NCI-H1092 (cell line): ENCODE results near the gene EDRF1.

ENCODE experiments used
- DNase-seq: peaks from one replicate; lab custom pipeline; 2025; lab: John Stamatoyannopoulos, UW

EDRF1 gene

GRCh38 chr10:125788156-125789034 lies 68.9 kb downstream of the EDRF1 start:
- no peak for DNase-seq

- DNase-seq: no peak
Measured at GRCh38 chr10:125792342-125793300, 73.1 kb downstream of the EDRF1 start.

- no peak for DNase-seq
Measured at GRCh38 chr10:125795128-125795527, 75.6 kb downstream of the EDRF1 start.

GRCh38 chr10:125795637-125796190 lies 76.2 kb downstream of the EDRF1 start:
- DNase-seq: no peak

- no peak for DNase-seq
Measured at GRCh38 chr10:125797424-125797823, 77.9 kb downstream of the EDRF1 start.

- no peak for DNase-seq
Measured at GRCh38 chr10:125797994-125798662, 78.6 kb downstream of the EDRF1 start.

GRCh38 chr10:125799451-125800182 lies 80.1 kb downstream of the EDRF1 start:
- no peak for DNase-seq

GRCh38 chr10:125801574-125801973 lies 82.1 kb downstream of the EDRF1 start:
- no peak for DNase-seq

- DNase-seq: no peak
Measured at GRCh38 chr10:125802131-125802530, 82.6 kb downstream of the EDRF1 start.

- no peak for DNase-seq
Measured at GRCh38 chr10:125802739-125803138, 83.2 kb downstream of the EDRF1 start.

- DNase-seq: no peak
Measured at GRCh38 chr10:125808047-125808446, 88.5 kb downstream of the EDRF1 start.

- DNase-seq: no peak
Measured at GRCh38 chr10:125811251-125811650, 91.7 kb downstream of the EDRF1 start.

- no peak for DNase-seq
Measured at GRCh38 chr10:125812128-125812750, 92.7 kb downstream of the EDRF1 start.
